Dedifferentiated amniotic fluid mesenchymal stem cell (primary cell): ENCODE measurements around the gene PTPRN2.
A peak's percentile ranks its signal among the peaks of the same experiment; 100 is the strongest.
"Not testable (repeated sequence)": the region's sequence is repeated elsewhere in the genome, so short reads cannot be mapped to it uniquely, and the experiment has no call there.

Source experiments
- DNase-seq: peaks from one replicate; pipeline ENCODE4 v3.0.0-alpha.2; 2016; ENCODE audit errors: extremely low spot score

The PTPRN2 gene

GRCh38 chr7:158587162-158588084, at the start of gene PTPRN2:
PTPRN2 (minus strand) TSS chr7:158587823.
- DNase-seq: no peak

GRCh38 chr7:158633055-158633956, 45.7 kb upstream of the PTPRN2 start:
- no peak for DNase-seq

- no peak for DNase-seq
Observed at GRCh38 chr7:158631574-158632195, 44.1 kb upstream of the PTPRN2 start.

- not testable (repeated sequence) for DNase-seq
Observed at GRCh38 chr7:158626289-158626688, 38.7 kb upstream of the PTPRN2 start.

- DNase-seq: no peak
Observed at GRCh38 chr7:158623241-158623640, 35.6 kb upstream of the PTPRN2 start.

- no peak for DNase-seq
Observed at GRCh38 chr7:158620839-158621441, 33.3 kb upstream of the PTPRN2 start.

GRCh38 chr7:158620418-158620817, 32.8 kb upstream of the PTPRN2 start:
- DNase-seq: no peak

GRCh38 chr7:158618745-158619140, 31.1 kb upstream of the PTPRN2 start:
- DNase-seq: no peak

- DNase-seq: no peak
Observed at GRCh38 chr7:158617737-158618128, 30.1 kb upstream of the PTPRN2 start.

GRCh38 chr7:158616050-158616449, 28.4 kb upstream of the PTPRN2 start:
- DNase-seq: no peak

- DNase-seq: peak; percentile 53
Observed at GRCh38 chr7:158614700-158615099, 27.1 kb upstream of the PTPRN2 start.

- DNase-seq: no peak
Observed at GRCh38 chr7:158613481-158613880, 25.9 kb upstream of the PTPRN2 start.

- DNase-seq: no peak
Observed at GRCh38 chr7:158612546-158612945, 24.9 kb upstream of the PTPRN2 start.

GRCh38 chr7:158611541-158611940, 23.9 kb upstream of the PTPRN2 start:
- DNase-seq: no peak

GRCh38 chr7:158609313-158609974, 21.8 kb upstream of the PTPRN2 start:
- no peak for DNase-seq

GRCh38 chr7:158607563-158607962, 19.9 kb upstream of the PTPRN2 start:
- no peak for DNase-seq

- DNase-seq: no peak
Observed at GRCh38 chr7:158606671-158607424, 19.2 kb upstream of the PTPRN2 start.

- DNase-seq: no peak
Observed at GRCh38 chr7:158606129-158606528, 18.5 kb upstream of the PTPRN2 start.

GRCh38 chr7:158603773-158604755, 16.4 kb upstream of the PTPRN2 start:
- no peak for DNase-seq
